ENCODE results near the gene DAW1. TPM values are rescaled to one million over a fixed set of nuclear protein-coding genes. Genes with fewer than 3 reads are reported as not detected.
"Not testable (repeated sequence)": the region's sequence is repeated elsewhere in the genome, so short reads cannot be mapped to it uniquely, and the experiment has no call there.

The DAW1 gene
- total RNA-seq, 1 donor from 2014 or later: not detected

DNA sequence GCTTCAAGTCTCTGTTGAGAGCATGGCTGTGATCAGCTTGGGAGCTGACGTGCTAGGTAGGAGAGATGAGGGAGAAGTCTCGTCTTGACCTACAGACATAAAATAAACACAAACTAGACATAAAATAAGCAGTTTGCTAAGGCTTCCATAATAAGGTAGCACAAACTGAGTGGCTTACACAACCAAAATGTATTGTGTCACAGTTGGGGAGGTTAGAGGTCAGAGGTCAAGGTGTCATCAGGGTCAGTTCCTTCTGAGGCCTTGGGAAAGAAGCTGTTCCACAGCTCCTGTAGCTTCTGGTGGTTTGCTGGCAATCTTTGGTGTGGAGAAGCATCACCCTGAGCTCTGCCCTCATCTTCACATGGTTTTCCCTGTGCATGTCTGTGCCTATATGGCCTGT lies 20.2 kb downstream of the DAW1 start:
- intact Hi-C loops (cut with DNase I): no loop called here
- DNase-seq (ENCODE audit: low spot score): no peak

DNA sequence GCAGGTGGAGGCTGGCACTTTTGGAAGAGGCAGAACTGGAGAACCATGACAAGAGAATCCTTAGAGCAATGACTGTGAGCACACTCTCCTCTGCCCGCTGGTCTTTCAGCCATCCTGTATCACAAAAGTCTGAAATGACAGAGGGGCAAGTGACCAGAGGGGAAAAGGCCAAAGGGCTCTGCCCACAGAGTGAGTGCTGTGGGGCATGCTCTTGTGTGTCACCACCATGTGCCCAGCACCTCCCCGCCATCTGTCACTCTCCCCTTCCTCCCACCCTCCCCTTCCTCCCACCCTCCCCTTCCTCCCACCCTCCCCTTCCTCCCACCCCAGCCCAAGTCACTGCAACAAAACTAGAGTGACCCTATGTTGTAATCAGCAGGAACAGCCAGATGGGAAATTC lies 31.9 kb downstream of the DAW1 start:
- DNase-seq (ENCODE audit: low spot score): no peak
- intact Hi-C loops (cut with DNase I): no loop called here

DNA sequence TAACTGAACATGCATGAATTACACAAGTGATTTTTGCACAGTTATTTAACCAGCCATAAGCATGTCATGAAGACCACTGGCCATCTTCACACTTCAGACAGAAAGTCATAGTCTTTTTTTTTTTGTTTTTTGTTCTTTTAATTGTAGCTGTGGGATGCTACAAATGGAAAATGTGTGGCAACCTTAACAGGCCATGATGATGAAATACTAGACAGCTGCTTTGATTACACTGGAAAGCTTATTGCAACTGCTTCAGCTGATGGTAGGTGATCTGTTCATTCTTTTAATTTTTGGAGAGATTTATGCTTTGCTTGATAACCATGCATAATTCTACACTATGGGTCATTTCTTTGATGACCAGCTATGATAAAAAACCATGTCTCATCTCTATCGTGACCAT lies 35.6 kb downstream of the DAW1 start:
- no peak for DNase-seq (ENCODE audit: low spot score)
- intact Hi-C loops (cut with DNase I): no loop called here

DNA sequence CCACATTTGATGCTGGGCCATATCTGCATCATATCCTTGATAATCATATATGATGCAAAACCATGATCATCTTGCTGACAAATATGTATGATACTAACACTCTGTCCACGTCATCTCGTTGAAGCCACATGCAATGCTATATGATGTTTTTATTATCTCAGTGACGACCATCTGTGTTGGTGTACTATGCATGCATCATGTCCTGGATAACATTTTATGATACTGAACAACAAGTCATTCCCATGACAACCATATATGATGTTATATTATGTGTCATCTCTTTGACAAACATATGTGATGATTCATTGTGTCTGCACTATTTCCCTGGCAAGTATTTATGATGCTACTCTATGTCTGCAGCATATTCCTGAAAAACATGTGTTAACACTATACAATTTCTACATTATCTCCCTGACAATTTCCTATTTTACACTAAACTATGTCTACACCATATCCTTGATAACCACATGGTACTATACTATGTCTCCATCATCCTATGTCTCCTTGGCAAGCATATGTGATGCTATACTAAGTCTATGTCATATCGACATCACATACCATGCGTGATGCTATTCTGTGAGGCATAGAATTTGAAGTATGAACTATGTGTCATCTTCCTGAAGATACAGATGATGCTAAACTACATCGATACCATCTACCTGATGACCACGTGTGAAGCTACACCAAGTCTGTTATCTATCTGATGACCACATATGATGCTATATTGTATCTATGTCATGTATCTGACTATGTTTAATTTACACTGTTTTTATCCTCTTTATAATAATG lies 37.0 kb downstream of the DAW1 start:
- DNase-seq (ENCODE audit: low spot score): no peak
- intact Hi-C loops (cut with DNase I): no loop called here

DNA sequence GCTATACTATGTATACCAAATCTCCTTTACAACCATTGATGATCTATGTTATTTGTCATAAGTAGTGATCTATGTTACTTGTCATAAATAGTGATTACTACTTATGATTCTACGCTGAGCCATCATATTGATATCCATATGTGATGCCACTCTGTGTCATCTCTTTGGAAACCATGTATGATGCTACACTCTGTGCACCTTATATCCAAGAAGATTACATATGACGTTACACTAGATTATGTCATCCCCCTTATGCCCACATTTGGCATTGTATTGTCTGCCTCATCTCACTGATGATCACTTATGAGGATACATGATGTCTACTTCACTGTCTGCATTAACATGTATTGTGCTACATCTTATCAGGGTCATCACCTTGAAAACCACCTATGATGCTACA lies 42.9 kb downstream of the DAW1 start:
- DNase-seq (ENCODE audit: low spot score): no peak
- intact Hi-C loops (cut with DNase I): no loop called here

DNA sequence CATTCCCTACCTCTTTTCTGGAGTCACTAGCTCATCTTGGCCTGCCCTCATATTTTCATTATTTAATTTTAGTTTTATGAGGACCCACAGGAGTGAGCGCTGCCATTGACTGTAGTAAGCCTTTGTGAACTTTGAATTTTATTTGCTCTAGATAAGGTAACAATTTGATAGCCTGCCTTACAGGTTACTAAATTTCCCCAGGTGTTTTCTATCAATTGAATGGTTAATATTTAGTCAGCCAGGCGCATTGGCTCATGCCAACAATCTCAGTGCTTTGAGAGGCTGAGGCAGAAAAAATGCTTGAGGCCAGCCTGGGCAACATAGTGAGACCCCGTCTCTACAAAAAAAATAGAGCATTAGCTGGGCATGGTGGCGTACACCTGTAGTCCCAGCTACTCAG lies 50.2 kb downstream of the DAW1 start:
- DNase-seq (ENCODE audit: low spot score): no peak
- intact Hi-C loops (cut with DNase I): no loop called here

DNA sequence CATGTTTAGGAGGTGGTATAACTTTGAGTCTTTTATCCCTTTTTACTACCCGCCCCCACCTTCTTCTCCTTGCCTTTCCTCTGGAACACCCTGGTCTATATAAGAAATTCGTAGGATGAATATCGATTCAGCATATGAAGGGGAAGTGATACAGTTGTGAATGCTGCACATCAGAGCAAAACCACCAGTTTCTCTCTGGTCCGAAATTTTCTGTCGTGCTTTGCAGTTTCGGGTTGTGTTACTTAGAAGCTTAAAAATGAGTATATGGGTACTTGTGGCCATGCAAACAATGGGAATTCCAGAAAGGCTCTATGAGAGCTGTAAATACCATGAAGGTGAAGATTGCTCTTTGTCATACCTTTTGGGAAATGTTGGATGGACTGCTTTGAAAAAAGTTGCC lies 60.6 kb downstream of the DAW1 start:
- intact Hi-C loops (cut with DNase I): no loop called here
- no peak for DNase-seq (ENCODE audit: low spot score)

DNA sequence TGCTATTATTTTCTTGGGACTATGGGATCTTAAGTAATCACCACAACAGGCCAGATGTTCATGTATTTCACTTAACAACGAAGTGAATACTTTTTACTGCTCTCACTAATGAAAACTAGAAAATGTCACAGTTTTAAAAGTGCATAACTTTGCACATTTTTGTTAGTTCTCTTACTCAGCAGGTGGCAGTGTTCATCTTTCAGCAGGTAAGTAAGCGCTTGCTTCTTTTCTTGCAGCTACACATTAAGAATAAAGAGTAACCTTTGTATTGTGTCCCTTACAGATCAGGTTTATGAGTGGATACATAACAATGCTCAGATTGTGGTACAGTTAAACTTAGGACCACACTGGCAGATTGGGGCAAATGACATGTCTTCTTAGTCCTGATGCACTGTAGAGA lies 61.0 kb downstream of the DAW1 start:
- intact Hi-C loops (cut with DNase I): no loop called here
- DNase-seq (ENCODE audit: low spot score): no peak

DNA sequence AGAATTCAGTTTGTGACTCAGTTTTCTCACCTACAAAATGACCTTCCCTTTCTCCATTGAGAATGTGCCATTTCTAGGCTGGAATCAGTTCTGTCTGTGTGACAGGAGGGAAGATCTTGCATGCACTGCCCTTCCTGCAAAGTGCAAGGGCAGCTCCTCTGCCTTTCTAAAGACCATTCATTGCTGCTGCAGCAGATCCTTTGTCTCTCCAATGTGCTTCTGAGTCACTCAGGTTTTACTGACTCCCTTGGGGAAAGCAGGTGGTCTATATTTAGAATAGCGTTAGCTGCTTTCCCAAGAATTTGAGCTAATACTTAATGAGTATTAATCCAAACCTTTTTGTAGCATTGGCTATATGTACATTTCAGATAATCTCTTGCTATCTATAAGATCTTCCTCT lies 62.5 kb downstream of the DAW1 start:
- DNase-seq (ENCODE audit: low spot score): no peak

DNA sequence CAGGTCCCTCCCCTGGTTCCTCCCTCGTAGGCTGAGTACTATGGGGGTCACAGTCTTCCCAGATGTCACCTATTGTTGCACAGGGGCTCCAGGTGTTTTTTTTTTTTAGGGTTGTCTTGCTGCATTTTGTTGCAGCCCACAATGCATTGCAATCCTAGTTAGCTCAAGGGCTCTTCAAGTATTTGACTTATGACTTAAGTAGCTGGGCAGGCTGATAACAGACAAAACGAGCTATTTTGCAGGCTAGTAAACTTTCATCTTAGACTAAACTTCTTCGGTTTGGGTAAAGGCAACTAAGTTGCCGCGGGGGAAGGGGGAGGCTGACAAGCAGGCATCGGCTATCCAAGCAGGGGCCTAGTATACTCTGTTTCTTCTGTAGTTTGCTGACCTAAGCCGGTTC lies 64.8 kb downstream of the DAW1 start:
- intact Hi-C loops (cut with DNase I): not testable (repeated sequence)

More for the DNA sequence above, 62.5 kb downstream of the DAW1 start:
- intact Hi-C loops (cut with DNase I): no loop called here

DNA sequence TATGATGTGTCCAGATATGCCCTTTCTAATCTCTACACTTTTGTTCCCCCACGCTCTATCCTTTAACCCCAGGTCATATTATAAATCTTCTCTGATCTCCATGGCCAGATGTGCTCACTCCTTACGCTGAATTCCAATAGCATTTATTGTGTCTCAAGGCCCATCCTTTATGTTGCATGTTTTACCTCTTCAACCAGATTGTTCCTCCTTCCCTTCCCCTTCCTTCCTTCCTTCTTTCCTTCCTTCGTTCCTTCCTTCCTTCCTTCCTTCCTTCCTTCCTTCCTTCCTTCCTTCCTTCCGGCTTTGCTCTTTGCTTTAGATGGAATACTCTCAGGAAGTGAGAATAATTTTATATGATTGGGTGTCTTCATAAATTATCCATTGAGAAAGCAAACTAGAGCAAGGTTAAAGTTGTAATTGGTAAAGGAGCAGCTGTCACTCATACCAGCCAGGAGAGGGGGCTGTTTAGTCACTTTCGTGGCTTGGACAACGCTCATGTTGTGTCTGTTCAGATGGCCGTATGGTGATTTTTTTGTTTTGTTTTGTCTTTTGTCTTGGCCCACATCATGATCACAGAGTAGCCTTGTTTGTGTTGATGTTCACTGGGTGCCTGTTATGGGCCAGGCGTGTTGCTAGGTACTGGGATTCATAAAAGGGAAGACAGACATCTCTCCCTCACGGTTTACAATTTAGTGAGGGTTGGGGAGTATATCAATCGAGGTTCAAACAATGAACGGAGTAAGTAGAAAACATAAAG lies 68.0 kb downstream of the DAW1 start:
- intact Hi-C loops (cut with DNase I): no loop called here

More for the DNA sequence above, 64.8 kb downstream of the DAW1 start:
- DNase-seq (ENCODE audit: low spot score): not testable (repeated sequence)

DNA sequence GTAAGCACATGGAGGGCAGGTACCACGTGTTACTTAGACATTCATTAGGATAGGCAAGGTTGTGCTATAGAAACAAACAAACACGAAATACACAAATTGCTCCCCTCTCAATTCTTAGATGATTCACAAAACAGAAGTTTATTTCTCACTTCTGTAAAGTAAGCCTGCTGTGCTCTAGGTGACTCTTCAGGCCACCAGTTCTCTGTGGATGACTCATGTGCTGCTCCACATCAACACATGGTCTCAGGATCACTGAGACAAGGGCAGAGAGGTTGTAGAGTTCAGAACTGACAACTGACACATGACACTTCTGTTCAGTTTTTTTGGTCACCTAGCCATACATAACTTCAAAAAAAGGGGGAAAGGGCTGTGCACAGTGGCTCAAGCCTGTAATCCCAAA lies 70.6 kb downstream of the DAW1 start:
- intact Hi-C loops (cut with DNase I): no loop called here
- DNase-seq (ENCODE audit: low spot score): no peak

More for the DNA sequence above, 68.0 kb downstream of the DAW1 start:
- no peak for DNase-seq (ENCODE audit: low spot score)

DNA sequence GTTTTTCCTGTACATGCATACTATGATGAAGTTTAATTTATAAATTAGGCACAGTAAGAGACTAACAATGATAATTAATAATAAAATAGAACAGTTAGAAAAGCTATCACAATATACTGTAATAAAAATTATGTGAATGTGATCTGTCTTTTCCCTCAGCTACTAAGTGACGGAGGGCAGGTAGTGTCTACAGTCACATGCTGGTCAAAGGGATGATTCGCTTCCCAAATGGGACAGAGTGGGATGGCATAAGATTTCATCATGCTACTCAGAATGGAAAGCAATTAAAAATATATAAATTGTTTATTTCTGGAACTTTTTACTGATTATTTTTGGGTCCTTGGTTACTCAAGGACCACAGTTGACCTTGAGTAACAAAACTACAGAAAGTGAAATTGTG lies 71.5 kb downstream of the DAW1 start:
- no peak for DNase-seq (ENCODE audit: low spot score)
- intact Hi-C loops (cut with DNase I): no loop called here

DNA sequence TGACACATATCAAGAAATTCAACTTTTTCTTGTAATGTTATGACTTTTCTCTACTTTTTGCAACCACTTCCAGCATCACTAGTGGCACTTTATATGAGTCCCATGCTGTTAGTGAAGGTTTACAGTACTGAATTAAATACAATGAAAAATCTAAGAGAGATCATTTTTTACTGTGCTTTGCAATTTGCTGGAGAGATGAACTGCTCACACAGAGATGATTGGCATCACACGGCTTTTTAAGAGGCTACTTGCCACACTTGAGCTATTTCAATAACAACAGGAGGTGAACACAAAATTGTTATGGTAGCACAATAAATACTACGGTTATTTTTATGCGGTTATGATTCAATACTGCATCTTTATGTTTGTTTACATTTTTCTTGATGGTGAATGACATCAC lies 88.9 kb downstream of the DAW1 start:
- no peak for DNase-seq (ENCODE audit: low spot score)
- intact Hi-C loops (cut with DNase I): no loop called here

DNA sequence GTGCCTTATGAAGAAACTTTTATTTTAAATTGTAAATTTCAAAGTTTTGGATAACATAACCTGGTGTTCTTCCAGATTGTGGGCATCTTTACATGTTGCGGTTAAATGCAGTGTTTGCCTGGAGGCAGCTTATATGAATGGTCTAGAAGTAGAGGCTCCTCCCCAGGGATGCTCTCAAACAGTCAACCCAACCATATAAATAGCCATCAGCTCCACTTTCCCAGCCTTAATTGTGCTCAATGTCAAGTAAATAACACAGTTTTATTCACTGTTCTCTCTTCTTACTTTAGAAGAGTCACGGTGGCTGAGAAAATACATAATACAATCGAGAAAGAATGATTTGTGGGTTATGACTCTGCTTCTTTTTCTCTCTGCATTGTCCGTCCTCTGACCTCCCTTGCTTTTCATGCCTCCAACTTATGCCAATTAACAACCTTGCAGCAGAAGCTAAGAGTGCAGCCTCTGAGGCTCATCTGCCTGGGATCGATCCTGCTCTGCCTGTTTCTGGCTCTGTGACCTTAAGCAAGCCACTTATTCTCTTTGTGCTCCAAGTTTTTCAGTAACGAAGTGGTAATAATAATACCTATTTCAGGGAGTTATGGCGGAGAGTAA lies 100.3 kb downstream of the DAW1 start:
- intact Hi-C loops (cut with DNase I): no loop called here
- DNase-seq (ENCODE audit: low spot score): no peak

DNA sequence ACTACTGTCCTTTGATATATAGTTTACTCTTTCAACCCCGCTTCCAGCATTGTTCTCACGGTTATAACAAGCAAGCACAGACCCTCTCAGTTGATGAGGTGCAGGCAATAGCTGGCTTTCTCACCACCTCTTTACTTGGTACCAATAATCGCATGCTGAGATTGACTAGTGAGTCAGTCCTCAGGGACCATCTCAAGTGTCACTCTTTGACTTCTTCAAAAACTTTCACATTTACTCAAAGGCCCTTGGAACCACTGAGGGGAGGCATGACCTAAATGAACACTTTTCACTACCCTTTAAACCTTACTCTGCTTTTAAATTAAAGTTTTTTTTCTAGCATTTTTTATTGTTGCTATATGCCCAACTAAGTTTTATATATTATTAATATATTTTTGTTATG lies 101.8 kb downstream of the DAW1 start:
- intact Hi-C loops (cut with DNase I): no loop called here
- DNase-seq (ENCODE audit: low spot score): no peak

Other genes starting within 250 kb of the DAW1 start
- not detected for gene SCYGR5, start 204.8 kb upstream of the DAW1 start, total RNA-seq
- gene SLC19A3, start 153.6 kb upstream of the DAW1 start, total RNA-seq: 0.38 TPM
- gene SCYGR6, start 146.9 kb upstream of the DAW1 start, total RNA-seq: not detected
- gene SCYGR7, start 143.3 kb upstream of the DAW1 start, total RNA-seq: not detected
- not detected for gene SCYGR8, start 125.7 kb upstream of the DAW1 start, total RNA-seq
- gene CCL20, start 57.8 kb upstream of the DAW1 start, total RNA-seq: not detected